Trophoblast cell (in vitro differentiated cells and primary cell): ENCODE results near the gene JMJD6.
A peak's percentile ranks its signal among the peaks of the same experiment; 100 is the strongest.

Experiments
- DNase-seq, 2 donors: peaks; one replicate each; pipeline ENCODE4 v3.0.0-alpha.2; 2016
- H2AFZ ChIP-seq: 2 replicates; pipeline ENCODE4 v1.6.1; 2013; ENCODE audit warnings: low read length, moderate library complexity, mild to moderate bottlenecking; ENCODE audit not compliant: insufficient read depth, poor library complexity
- H2AK5ac ChIP-seq: 2 replicates; pipeline ENCODE4 v1.6.1; 2013; ENCODE audit warnings: mild to moderate bottlenecking, low read length
- H2BK120ac ChIP-seq: 2 replicates; pipeline ENCODE4 v1.6.1; 2013; ENCODE audit warnings: low read length, mild to moderate bottlenecking, moderate library complexity; ENCODE audit not compliant: insufficient read depth, poor library complexity
- H2BK12ac ChIP-seq: 2 replicates; pipeline ENCODE4 v1.6.1; 2013; ENCODE audit warnings: mild to moderate bottlenecking, low read length, moderate library complexity
- H2BK5ac ChIP-seq: 2 replicates; pipeline ENCODE4 v1.6.1; 2013; ENCODE audit warnings: low read length, low read depth, moderate library complexity, mild to moderate bottlenecking; ENCODE audit not compliant: poor library complexity
- H3K14ac ChIP-seq: 2 replicates; pipeline ENCODE4 v1.6.1; 2013; ENCODE audit warnings: mild to moderate bottlenecking, low read length
- H3K18ac ChIP-seq: 2 replicates; pipeline ENCODE4 v1.6.1; 2013; ENCODE audit warnings: mild to moderate bottlenecking, low read length
- H3K23ac ChIP-seq: 2 replicates; pipeline ENCODE4 v1.6.1; 2013; ENCODE audit warnings: low read length
- H3K27ac ChIP-seq: 2 replicates; pipeline ENCODE4 v1.5.1; 2013; ENCODE audit warnings: low read depth, mild to moderate bottlenecking, inconsistent platforms, low read length, moderate library complexity
- H3K27me3 ChIP-seq: 2 replicates; pipeline ENCODE4 v1.6.1; 2013; ENCODE audit warnings: inconsistent platforms, mild to moderate bottlenecking, low read length, moderate library complexity; ENCODE audit not compliant: insufficient read depth
- H3K36me3 ChIP-seq, 2 experiments: 1 replicate in 1 of 2; 2 replicates in 1 of 2; pipeline ENCODE4 v1.6.1; 2013; ENCODE audit warnings: low read length in 2 of 2, mild to moderate bottlenecking in 2 of 2, moderate library complexity in 1 of 2; ENCODE audit not compliant: insufficient read depth in 2 of 2, control insufficient read depth in 1 of 2
- H3K4ac ChIP-seq: 2 replicates; pipeline ENCODE4 v1.6.1; 2013; ENCODE audit warnings: low read depth, mild to moderate bottlenecking, low read length, moderate library complexity
- H3K4me1 ChIP-seq, 2 experiments: 1 replicate in 1 of 2; 2 replicates in 1 of 2; pipeline ENCODE4 v1.6.1; 2013; ENCODE audit warnings: low read length in 2 of 2, mild to moderate bottlenecking in 2 of 2, moderate library complexity in 1 of 2; ENCODE audit not compliant: insufficient read depth in 2 of 2, control insufficient read depth in 1 of 2
- H3K4me2 ChIP-seq: 2 replicates; pipeline ENCODE4 v1.6.1; 2013; ENCODE audit warnings: inconsistent platforms, mild to moderate bottlenecking, low read length, moderate library complexity
- H3K4me3 ChIP-seq: 2 replicates; pipeline ENCODE4 v1.5.1; 2013; ENCODE audit warnings: mild to moderate bottlenecking, low read depth, low read length, inconsistent platforms
- H3K79me1 ChIP-seq: one replicate; pipeline ENCODE4 v1.6.1; 2013; ENCODE audit warnings: low read length
- H3K79me2 ChIP-seq: 2 replicates; pipeline ENCODE4 v1.6.1; 2013; ENCODE audit warnings: low read length, mild to moderate bottlenecking; ENCODE audit not compliant: control insufficient read depth, insufficient read depth, poor library complexity
- H3K9ac ChIP-seq: 2 replicates; pipeline ENCODE4 v1.6.1; 2013; ENCODE audit warnings: mild to moderate bottlenecking, low read length
- H3K9me3 ChIP-seq: 2 replicates; pipeline ENCODE4 v1.6.1; 2013; ENCODE audit warnings: low read depth, mild to moderate bottlenecking, control low read depth, inconsistent platforms, low read length; ENCODE audit not compliant: insufficient read depth
- H4K12ac ChIP-seq: 2 replicates; pipeline ENCODE4 v1.6.1; 2013; ENCODE audit warnings: low read depth, mild to moderate bottlenecking, low read length, moderate library complexity
- H4K8ac ChIP-seq: 2 replicates; pipeline ENCODE4 v1.6.1; 2013; ENCODE audit warnings: low read depth, mild to moderate bottlenecking, low read length, moderate library complexity
- H4K91ac ChIP-seq: one replicate; pipeline ENCODE4 v1.6.1; 2013; ENCODE audit warnings: low read depth, mild to moderate bottlenecking, low read length, moderate library complexity
- WGBS: extraction: QIAGEN DNeasy Blood & Tissue Kit; methylation state at CpG from one replicate; pipeline ENCODE4 v1.1.7; 2013; ENCODE audit warnings: missing lambda C conversion rate; ENCODE audit not compliant: insufficient read length, insufficient coverage; ENCODE audit errors: extremely low coverage; 5-methylcytosine and 5-hydroxymethylcytosine counted together

The JMJD6 gene

DNA sequence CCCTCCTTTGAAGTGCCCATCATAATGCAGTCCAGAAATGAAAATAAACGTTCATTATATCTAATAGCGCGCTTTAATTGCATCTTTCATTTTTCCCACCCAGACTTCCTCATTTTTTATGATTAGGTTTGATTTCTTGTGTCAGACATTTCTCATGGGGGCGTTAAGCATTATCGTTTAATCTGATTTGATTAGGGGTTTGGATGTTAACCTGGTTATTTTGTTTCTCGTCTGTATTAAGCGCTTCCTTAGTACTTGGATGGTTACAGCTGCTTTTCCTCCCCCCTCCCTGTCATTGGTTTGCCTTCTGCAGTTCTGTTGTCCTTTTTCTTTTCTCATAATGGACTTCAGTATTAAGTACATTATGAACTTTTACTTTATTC is 12.1 kb upstream of the JMJD6 start:
- Histone ChIP-seq H3K4me3 (no peak overlapping the region), H3K27ac (peak overlapping the region; percentile 99), H4K91ac (no peak overlapping the region), H2BK12ac (no peak overlapping the region), H3K27me3 (no peaks in the 10 kb centered on the region), H4K12ac (no peak overlapping the region), H2BK5ac (peak overlapping the region; percentile 55), H3K4me1 (peaks cover 0 to 2% of the 10 kb centered on the region in 2 experiments), H3K79me2 (peaks cover 18% of the 10 kb centered on the region), H3K4me2 (peak overlapping the region; percentile 92), H3K14ac (no peak overlapping the region), H2AK5ac (no peak overlapping the region), H3K9ac (peak overlapping the region; percentile 82), H3K4ac (no peak overlapping the region), H2BK120ac (no peak overlapping the region), H3K79me1 (peaks cover 17% of the 10 kb centered on the region), H3K23ac (no peak overlapping the region), H3K9me3 (no peaks in the 10 kb centered on the region), H3K36me3 (peaks cover 8 to 16% of the 10 kb centered on the region in 2 experiments), H2AFZ (no peak overlapping the region), H3K18ac (no peak overlapping the region), H4K8ac (no peak overlapping the region)
- DNase-seq, result no peak
- no CpG with 5 or more reads among the region's 7 CpGs for WGBS

DNA sequence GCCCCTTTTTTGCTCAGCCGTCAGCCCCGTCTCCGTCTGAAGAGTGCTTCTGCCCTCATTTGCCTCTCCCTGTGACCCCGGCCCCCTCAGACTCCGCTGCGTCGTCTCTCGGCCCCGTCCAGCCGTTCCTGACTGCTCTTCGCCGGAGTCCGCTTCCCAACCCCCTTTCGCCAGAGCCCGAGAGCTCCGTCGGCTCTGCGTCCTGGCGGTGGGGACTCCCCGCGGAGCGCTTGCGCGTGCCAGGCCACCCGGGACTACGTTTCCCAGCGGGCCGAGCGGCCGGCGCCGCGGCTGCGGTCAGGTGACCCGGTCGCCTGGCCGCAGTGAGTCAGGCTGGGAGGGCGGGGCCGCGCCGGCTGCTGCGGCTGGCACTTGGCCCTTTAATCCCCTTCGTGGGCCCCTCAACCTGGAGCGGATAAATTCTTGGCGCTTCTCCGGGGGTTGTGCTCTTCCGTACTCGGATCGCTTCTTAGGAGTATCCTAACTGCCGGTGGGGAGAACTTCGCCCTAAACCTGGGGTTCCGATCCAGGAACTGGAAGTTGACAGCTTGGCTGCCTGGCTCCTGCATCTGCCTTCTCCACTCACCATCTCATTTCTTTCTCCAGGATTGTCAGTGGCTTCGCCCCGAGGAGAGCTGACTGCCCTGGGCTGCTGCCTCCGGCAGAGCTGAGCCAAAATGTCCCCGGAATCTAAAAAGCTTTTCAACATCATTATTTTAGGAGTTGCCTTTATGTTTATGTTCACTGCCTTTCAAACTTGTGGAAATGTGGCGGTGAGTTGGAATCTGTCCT is 11.5 kb upstream of the JMJD6 start, which contains the start of gene MFSD11:
Gene MFSD11 (plus strand): TSS at position 444 of the 792 bp plus-strand sequence. CDS start 234 bp downstream, at position 678.
- Histone ChIP-seq H3K4me1 (peaks cover 0 to 2% of the 10 kb centered on the region in 2 experiments), H3K79me1 (peaks cover 17% of the 10 kb centered on the region), H2AFZ (peak within 1 kb of the TSS; percentile 77), H2BK12ac (peak within 1 kb of the TSS; percentile 67), H3K14ac (peak within 1 kb of the TSS; percentile 100), H2BK120ac (peak within 1 kb of the TSS; percentile 98), H2BK5ac (peak within 1 kb of the TSS; percentile 99), H4K8ac (peak within 1 kb of the TSS; percentile 99), H3K27ac (peak within 1 kb of the TSS; percentile 99), H3K9me3 (no peaks in the 10 kb centered on the region), H3K4me2 (peak within 1 kb of the TSS; percentile 92), H3K36me3 (peaks cover 9 to 19% of the 10 kb centered on the region in 2 experiments), H3K18ac (peak within 1 kb of the TSS; percentile 99), H3K27me3 (no peaks in the 10 kb centered on the region), H4K91ac (peak within 1 kb of the TSS; percentile 99), H3K4ac (peak within 1 kb of the TSS; percentile 96), H3K23ac (no peak within 1 kb of the TSS), H3K4me3 (peak within 1 kb of the TSS; percentile 97), H3K79me2 (peaks cover 18% of the 10 kb centered on the region), H3K9ac (peak within 1 kb of the TSS; percentile 96), H4K12ac (peak within 1 kb of the TSS; percentile 96), H2AK5ac (peak within 1 kb of the TSS; percentile 99)
- DNase-seq, result peak; percentile 94 to 95
- WGBS, result no CpG with 5 or more reads among the region's 57 CpGs

DNA sequence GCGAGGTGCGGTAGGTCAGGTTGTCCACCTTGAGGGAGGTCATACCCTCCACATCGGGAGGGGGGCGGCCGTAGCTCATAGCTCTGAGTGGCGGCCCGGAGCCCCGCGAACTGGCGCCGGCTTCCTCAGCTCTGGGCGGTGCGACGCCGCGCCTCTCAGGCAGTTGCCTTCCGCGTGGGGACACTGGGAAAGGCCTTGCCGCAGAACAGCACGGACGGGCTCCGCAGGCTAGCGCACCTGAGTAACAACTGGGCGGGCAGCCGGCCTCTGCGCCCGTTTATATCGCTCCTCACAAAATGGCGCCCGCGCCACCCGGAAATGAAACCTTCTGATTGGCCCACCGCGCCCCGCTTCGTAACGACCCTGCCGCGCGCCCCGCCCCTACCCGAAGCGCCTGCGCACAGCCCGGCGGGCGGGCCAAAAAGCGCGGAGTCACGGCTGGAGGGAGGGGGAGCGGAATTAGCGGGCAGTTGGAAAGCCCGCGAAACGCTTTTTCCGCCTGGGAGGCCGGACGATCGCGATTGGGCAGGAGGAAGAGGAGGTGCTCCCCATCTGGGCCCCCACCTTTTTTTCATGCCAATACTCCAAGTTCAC is 10.8 kb upstream of the JMJD6 start, which contains the start of gene SRSF2:
Gene SRSF2 (minus strand): TSS at position 250 of the 594 bp plus-strand sequence. CDS start 171 bp downstream, at position 79.
- peak within 1 kb of the TSS; percentile 98 for H2BK120ac ChIP-seq
- no CpG with 5 or more reads among the region's 60 CpGs for WGBS

DNA sequence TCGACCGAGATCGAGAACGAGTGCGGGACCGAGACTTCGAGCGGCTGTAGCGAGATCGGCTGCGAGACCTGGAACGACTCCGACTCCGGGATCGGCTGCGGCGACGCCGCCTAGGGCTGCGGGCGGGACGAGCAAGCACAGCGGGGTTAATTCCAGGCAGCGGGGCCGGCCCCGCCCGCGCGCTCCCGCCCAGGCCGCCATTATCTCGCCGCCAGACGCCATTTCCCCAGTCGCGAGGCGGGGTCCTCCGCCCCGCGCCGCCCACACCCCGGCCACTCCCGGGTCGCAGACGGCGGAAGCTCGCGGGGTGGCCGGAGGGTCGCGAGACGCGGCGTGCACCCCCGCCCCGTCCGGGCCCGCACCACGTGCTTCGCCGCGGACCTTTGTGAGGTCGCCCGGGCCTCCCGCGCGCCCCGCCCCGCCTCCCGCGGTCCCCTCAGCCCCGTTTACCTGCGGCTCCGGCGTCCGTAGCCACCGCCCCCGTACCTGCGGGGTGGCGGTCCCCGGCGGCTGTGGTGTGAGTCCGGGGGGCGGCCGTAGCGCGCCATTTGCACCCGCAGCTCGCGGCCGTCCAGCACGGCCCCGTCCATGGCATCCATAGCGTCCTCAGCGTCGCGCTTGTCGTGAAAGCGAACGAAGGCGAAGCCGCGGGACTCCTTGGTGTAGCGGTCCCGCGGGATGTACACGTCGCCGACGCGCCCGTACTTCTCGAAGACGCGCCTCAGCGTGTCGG is 10.1 kb upstream of the JMJD6 start:
- Histone ChIP-seq H3K4me1 (peaks cover 0 to 2% of the 10 kb centered on the region in 2 experiments), H3K9me3 (no peaks in the 10 kb centered on the region), H3K4me2 (peak overlapping the region; percentile 55), H3K23ac (no peak overlapping the region), H4K91ac (peak overlapping the region; percentile 98), H3K27ac (peak overlapping the region; percentile 96), H2BK5ac (peak overlapping the region; percentile 90), H3K9ac (peak overlapping the region; percentile 91), H3K79me2 (peaks cover 18% of the 10 kb centered on the region), H3K18ac (peak overlapping the region; percentile 99), H4K12ac (peak overlapping the region; percentile 65), H2BK12ac (peak overlapping the region; percentile 67), H2AFZ (peak overlapping the region; percentile 30), H3K14ac (peak overlapping the region; percentile 100), H3K36me3 (peaks cover 10 to 20% of the 10 kb centered on the region in 2 experiments), H2AK5ac (peak overlapping the region; percentile 99), H3K27me3 (no peaks in the 10 kb centered on the region), H2BK120ac (peak overlapping the region; percentile 81), H3K4ac (peak overlapping the region; percentile 89), H3K79me1 (peaks cover 17% of the 10 kb centered on the region), H4K8ac (peak overlapping the region; percentile 96), H3K4me3 (peak overlapping the region; percentile 97)
- peak; percentile 59 to 73 for DNase-seq
- no CpG with 5 or more reads among the region's 117 CpGs for WGBS

More for the DNA sequence above, 10.8 kb upstream of the JMJD6 start, which contains the start of gene SRSF2:
- Histone ChIP-seq H3K36me3 (peaks cover 10 to 22% of the 10 kb centered on the region in 2 experiments), H2AFZ (peak within 1 kb of the TSS; percentile 77), H2BK12ac (peak within 1 kb of the TSS; percentile 67), H3K23ac (no peak within 1 kb of the TSS), H3K4me2 (peak within 1 kb of the TSS; percentile 92), H3K18ac (peak within 1 kb of the TSS; percentile 99), H3K4ac (peak within 1 kb of the TSS; percentile 96), H3K79me2 (peaks cover 18% of the 10 kb centered on the region), H3K9ac (peak within 1 kb of the TSS; percentile 96), H2AK5ac (peak within 1 kb of the TSS; percentile 99), H3K14ac (peak within 1 kb of the TSS; percentile 100), H3K4me3 (peak within 1 kb of the TSS; percentile 97), H3K4me1 (peaks cover 0 to 2% of the 10 kb centered on the region in 2 experiments), H3K27ac (peak within 1 kb of the TSS; percentile 99), H3K27me3 (no peaks in the 10 kb centered on the region), H4K8ac (peak within 1 kb of the TSS; percentile 99), H2BK5ac (peak within 1 kb of the TSS; percentile 99), H4K12ac (peak within 1 kb of the TSS; percentile 96), H4K91ac (peak within 1 kb of the TSS; percentile 99), H3K79me1 (peaks cover 17% of the 10 kb centered on the region), H3K9me3 (no peaks in the 10 kb centered on the region)
- DNase-seq, result peak; percentile 97 to 99
